PC-3 (cell line): ENCODE measurements around the gene FAM217A.

Source experiments
- EZH2 ChIP-seq: fragments of 300-600 bp; sonication (generic); IDR thresholded peaks from one replicate; pipeline ENCODE4 v1.6.1; 2017; ENCODE audit warnings: antibody characterized with exemption, mild to moderate bottlenecking, low read length; ENCODE audit not compliant: unreplicated experiment
- EZH2phosphoT487 ChIP-seq: fragments of 300-600 bp; sonication (generic); IDR thresholded peaks from 2 replicates; pipeline ENCODE4 v1.6.1; 2018; ENCODE audit warnings: mild to moderate bottlenecking, antibody characterized with exemption, low read length, borderline replicate concordance
- TF ChIP-seq, protein P1 (sequence below): fragments of 300-600 bp; sonication (generic); conservative IDR thresholded peaks from 2 replicates; pipeline ENCODE4 v1.5.1; 2017; ENCODE audit warnings: antibody characterized with exemption, low read depth, mild to moderate bottlenecking, low read length

DNA sequence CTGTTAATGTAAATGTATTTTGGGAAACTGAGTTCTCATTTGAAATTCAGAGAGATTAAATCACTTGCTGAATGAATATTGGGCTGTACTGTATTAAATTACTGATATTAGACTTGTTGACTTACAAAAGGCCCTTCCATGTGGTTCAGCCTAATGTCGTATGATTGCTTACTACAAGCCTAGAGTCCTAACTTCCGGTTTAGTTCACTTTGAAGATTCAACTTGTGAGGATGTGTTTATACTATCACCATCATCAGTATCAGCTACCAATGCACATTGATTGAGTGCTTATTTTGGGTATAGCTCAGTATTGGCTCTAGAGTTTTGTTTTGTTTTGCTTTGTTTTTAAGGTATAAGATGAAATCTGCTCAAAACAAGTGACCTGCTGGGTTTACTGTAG, 48.3 kb downstream of the FAM217A start:
- TF ChIP-seq, protein P1, sequence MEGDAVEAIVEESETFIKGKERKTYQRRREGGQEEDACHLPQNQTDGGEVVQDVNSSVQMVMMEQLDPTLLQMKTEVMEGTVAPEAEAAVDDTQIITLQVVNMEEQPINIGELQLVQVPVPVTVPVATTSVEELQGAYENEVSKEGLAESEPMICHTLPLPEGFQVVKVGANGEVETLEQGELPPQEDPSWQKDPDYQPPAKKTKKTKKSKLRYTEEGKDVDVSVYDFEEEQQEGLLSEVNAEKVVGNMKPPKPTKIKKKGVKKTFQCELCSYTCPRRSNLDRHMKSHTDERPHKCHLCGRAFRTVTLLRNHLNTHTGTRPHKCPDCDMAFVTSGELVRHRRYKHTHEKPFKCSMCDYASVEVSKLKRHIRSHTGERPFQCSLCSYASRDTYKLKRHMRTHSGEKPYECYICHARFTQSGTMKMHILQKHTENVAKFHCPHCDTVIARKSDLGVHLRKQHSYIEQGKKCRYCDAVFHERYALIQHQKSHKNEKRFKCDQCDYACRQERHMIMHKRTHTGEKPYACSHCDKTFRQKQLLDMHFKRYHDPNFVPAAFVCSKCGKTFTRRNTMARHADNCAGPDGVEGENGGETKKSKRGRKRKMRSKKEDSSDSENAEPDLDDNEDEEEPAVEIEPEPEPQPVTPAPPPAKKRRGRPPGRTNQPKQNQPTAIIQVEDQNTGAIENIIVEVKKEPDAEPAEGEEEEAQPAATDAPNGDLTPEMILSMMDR = no peak
- TF ChIP-seq EZH2phosphoT487 (no peak), EZH2 (no peak)
